Osteoblast (primary cell): ENCODE measurements around the gene MDM4. TPM values are rescaled to one million over a fixed set of nuclear protein-coding genes. Genes with fewer than 3 reads are reported as not detected.

ENCODE experiments used
- DNase-seq: peaks from one replicate; pipeline ENCODE4 v3.0.0; 2011; ENCODE audit warnings: low spot score, mixed read lengths; ENCODE audit not compliant: insufficient read length; ENCODE audit errors: missing footprints
- H2AFZ ChIP-seq: 2 replicates; pipeline ENCODE4 v1.6.0; 2011; ENCODE audit warnings: mild to moderate bottlenecking, low read length
- H3K27ac ChIP-seq: 2 replicates; pipeline ENCODE4 v1.5.1; 2011; ENCODE audit warnings: mild to moderate bottlenecking, low read depth, low read length, moderate library complexity
- H3K27me3 ChIP-seq: 2 replicates; pipeline ENCODE4 v1.6.0; 2012; ENCODE audit warnings: mild to moderate bottlenecking, control low read depth, inconsistent platforms, low read length, moderate library complexity; ENCODE audit not compliant: insufficient read depth
- H3K36me3 ChIP-seq: 2 replicates; pipeline ENCODE4 v1.5.1; 2011; ENCODE audit warnings: mild to moderate bottlenecking, low read length, control low read depth, moderate library complexity; ENCODE audit not compliant: insufficient read depth
- H3K4me1 ChIP-seq: 2 replicates; pipeline ENCODE4 v1.5.1; 2011; ENCODE audit warnings: mild to moderate bottlenecking, low read length, control low read depth, moderate library complexity; ENCODE audit not compliant: insufficient read depth
- H3K4me2 ChIP-seq: 2 replicates; pipeline ENCODE4 v1.6.0; 2011; ENCODE audit warnings: mild to moderate bottlenecking, low read length; ENCODE audit not compliant: insufficient read depth
- H3K4me3 ChIP-seq: fragments of 200-600 bp; sonication (generic); 3 replicates; pipeline ENCODE4 v1.5.1; 2012; ENCODE audit warnings: mild to moderate bottlenecking, low read length, inconsistent platforms; ENCODE audit not compliant: insufficient read depth
- H3K79me2 ChIP-seq: 2 replicates; pipeline ENCODE4 v1.6.0; 2012; ENCODE audit warnings: mild to moderate bottlenecking, low read length, control low read depth, inconsistent platforms; ENCODE audit not compliant: insufficient read depth
- H3K9me3 ChIP-seq: 2 replicates; pipeline ENCODE4 v1.5.1; 2011; ENCODE audit warnings: low read depth, low read length, control low read depth
- H4K20me1 ChIP-seq: 2 replicates; pipeline ENCODE4 v1.6.0; 2012; ENCODE audit warnings: mild to moderate bottlenecking, low read length, control low read depth; ENCODE audit not compliant: insufficient read depth
- CTCF ChIP-seq: IDR thresholded peaks from 2 replicates; pipeline ENCODE4 v1.5.1; 2011; ENCODE audit warnings: mild to moderate bottlenecking, low read depth, low read length, moderate library complexity; ENCODE audit errors: extremely low read depth
- total RNA-seq: library from RNA; depleted of rRNA; stranded (reverse); fragments of >200 nt; gene quantifications from 2 replicates; pipeline ENCODE4 v1.2.3, GENCODE V29; 2012

The MDM4 gene
- total RNA-seq, 1 donor = 40.2 TPM

GRCh38 chr1:204578867-204579664 is 62.9 kb downstream of the MDM4 start:
- Histone ChIP-seq H3K4me3 (peak overlapping the region; percentile 59), H3K4me2 (peak overlapping the region; percentile 69), H4K20me1 (no peaks in the 10 kb centered on the region), H3K79me2 (no peaks in the 10 kb centered on the region), H3K27ac (no peak overlapping the region), H3K36me3 (no peaks in the 10 kb centered on the region), H3K4me1 (no peaks in the 10 kb centered on the region), H3K27me3 (no peaks in the 10 kb centered on the region), H2AFZ (peak overlapping the region; percentile 60), H3K9me3 (no peaks in the 10 kb centered on the region)
- no peak for DNase-seq
- TF ChIP-seq CTCF = no peak

- Histone ChIP-seq H3K4me1 (no peaks in the 10 kb centered on the region), H2AFZ (no peak overlapping the region), H3K36me3 (no peaks in the 10 kb centered on the region), H3K4me2 (no peak overlapping the region), H3K27me3 (no peaks in the 10 kb centered on the region), H4K20me1 (no peaks in the 10 kb centered on the region), H3K9me3 (no peaks in the 10 kb centered on the region), H3K79me2 (no peaks in the 10 kb centered on the region), H3K27ac (no peak overlapping the region), H3K4me3 (no peak overlapping the region)
- TF ChIP-seq CTCF = no peak
- no peak for DNase-seq
These were observed 63.5 kb downstream of the MDM4 start for GRCh38 chr1:204579681-204580080.

GRCh38 chr1:204580862-204581261 is 64.7 kb downstream of the MDM4 start:
- Histone ChIP-seq H3K27ac (no peak overlapping the region), H4K20me1 (no peaks in the 10 kb centered on the region), H2AFZ (no peak overlapping the region), H3K36me3 (no peaks in the 10 kb centered on the region), H3K4me3 (no peak overlapping the region), H3K4me1 (no peaks in the 10 kb centered on the region), H3K9me3 (no peaks in the 10 kb centered on the region), H3K79me2 (no peaks in the 10 kb centered on the region), H3K4me2 (no peak overlapping the region), H3K27me3 (no peaks in the 10 kb centered on the region)
- DNase-seq = no peak
- TF ChIP-seq CTCF = no peak

GRCh38 chr1:204581759-204582158 is 65.6 kb downstream of the MDM4 start:
- H3K9me3 ChIP-seq = no peaks in the 10 kb centered on the region
- H3K79me2 ChIP-seq = no peaks in the 10 kb centered on the region
- TF ChIP-seq CTCF = no peak
- no peak overlapping the region for H3K27ac ChIP-seq
- H4K20me1 ChIP-seq = no peaks in the 10 kb centered on the region
- H2AFZ ChIP-seq = no peak overlapping the region
- no peaks in the 10 kb centered on the region for H3K36me3 ChIP-seq
- H3K4me1 ChIP-seq = no peaks in the 10 kb centered on the region
- no peaks in the 10 kb centered on the region for H3K27me3 ChIP-seq
- no peak for DNase-seq
- H3K4me2 ChIP-seq = no peak overlapping the region
- no peak overlapping the region for H3K4me3 ChIP-seq
